GM06990 (cell line): Measurements from ENCODE around the gene TIMM17A.

ENCODE experiments used
- DNase-seq: peaks from one replicate; pipeline ENCODE4 v3.0.0-alpha.2; 2011; ENCODE audit not compliant: insufficient read length; ENCODE audit errors: extremely low read depth
- H3K27me3 ChIP-seq: replicated peaks from 2 replicates; pipeline ENCODE4 v1.6.0; 2011; ENCODE audit warnings: low read length; ENCODE audit not compliant: control insufficient read depth, insufficient read depth
- H3K36me3 ChIP-seq: 2 replicates; pipeline ENCODE4 v1.5.1; 2011; ENCODE audit warnings: low read length; ENCODE audit not compliant: control insufficient read depth, insufficient read depth
- H3K4me3 ChIP-seq: replicated peaks from 2 replicates; pipeline ENCODE4 v1.5.1; 2011; ENCODE audit warnings: low read depth, mild to moderate bottlenecking, control low read depth, low read length
- TF ChIP-seq, protein P1 (sequence below): IDR thresholded peaks from 2 replicates; pipeline ENCODE4 v1.5.1; 2011; ENCODE audit warnings: low read length, control low read depth, mild to moderate bottlenecking, inconsistent platforms; ENCODE audit not compliant: insufficient read depth, poor library complexity, severe bottlenecking

The TIMM17A gene

GRCh38 chr1:201941420-201942128 is 13.7 kb upstream of the TIMM17A start:
- TF ChIP-seq, protein P1, sequence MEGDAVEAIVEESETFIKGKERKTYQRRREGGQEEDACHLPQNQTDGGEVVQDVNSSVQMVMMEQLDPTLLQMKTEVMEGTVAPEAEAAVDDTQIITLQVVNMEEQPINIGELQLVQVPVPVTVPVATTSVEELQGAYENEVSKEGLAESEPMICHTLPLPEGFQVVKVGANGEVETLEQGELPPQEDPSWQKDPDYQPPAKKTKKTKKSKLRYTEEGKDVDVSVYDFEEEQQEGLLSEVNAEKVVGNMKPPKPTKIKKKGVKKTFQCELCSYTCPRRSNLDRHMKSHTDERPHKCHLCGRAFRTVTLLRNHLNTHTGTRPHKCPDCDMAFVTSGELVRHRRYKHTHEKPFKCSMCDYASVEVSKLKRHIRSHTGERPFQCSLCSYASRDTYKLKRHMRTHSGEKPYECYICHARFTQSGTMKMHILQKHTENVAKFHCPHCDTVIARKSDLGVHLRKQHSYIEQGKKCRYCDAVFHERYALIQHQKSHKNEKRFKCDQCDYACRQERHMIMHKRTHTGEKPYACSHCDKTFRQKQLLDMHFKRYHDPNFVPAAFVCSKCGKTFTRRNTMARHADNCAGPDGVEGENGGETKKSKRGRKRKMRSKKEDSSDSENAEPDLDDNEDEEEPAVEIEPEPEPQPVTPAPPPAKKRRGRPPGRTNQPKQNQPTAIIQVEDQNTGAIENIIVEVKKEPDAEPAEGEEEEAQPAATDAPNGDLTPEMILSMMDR = no peak
- Histone ChIP-seq H3K36me3 (no peaks in the 10 kb centered on the region), H3K27me3 (peaks cover 4% of the 10 kb centered on the region), H3K4me3 (no peak overlapping the region)
- no peak for DNase-seq

- Histone ChIP-seq H3K36me3 (no peaks in the 10 kb centered on the region), H3K27me3 (peaks cover 4% of the 10 kb centered on the region), H3K4me3 (no peak overlapping the region)
- TF ChIP-seq, protein P1 = no peak
- DNase-seq = no peak
Measured at GRCh38 chr1:201942129-201942495, 13.2 kb upstream of the TIMM17A start.

- H3K27me3 ChIP-seq = peaks cover 4% of the 10 kb centered on the region
- DNase-seq = no peak
- TF ChIP-seq, protein P1 = no peak
- no peaks in the 10 kb centered on the region for H3K36me3 ChIP-seq
- H3K4me3 ChIP-seq = no peak overlapping the region
Measured at GRCh38 chr1:201944002-201944401, 11.3 kb upstream of the TIMM17A start.

DNA sequence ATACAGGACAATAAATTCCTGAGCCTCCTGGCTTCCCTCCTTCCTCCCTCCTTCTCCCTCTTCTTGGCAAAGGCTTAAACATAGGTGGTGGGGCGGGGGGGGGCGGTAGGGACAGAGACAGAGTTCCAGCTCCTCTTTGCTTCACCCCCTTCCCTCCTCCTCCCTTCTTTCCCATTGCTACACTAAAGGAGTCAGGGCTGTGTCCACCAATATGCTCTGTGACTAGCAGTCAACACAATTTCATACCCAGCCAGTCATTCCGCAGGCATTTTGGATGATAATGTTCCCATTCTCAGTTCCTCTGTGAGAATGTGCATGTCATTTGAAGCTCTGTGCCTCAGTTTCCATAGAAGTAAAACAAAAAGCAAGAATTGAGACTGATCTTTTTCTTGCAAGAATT is 10.7 kb upstream of the TIMM17A start:
- DNase-seq = no peak
- Histone ChIP-seq H3K27me3 (peaks cover 4% of the 10 kb centered on the region), H3K4me3 (no peak overlapping the region), H3K36me3 (no peaks in the 10 kb centered on the region)
- TF ChIP-seq, protein P1 = no peak

DNA sequence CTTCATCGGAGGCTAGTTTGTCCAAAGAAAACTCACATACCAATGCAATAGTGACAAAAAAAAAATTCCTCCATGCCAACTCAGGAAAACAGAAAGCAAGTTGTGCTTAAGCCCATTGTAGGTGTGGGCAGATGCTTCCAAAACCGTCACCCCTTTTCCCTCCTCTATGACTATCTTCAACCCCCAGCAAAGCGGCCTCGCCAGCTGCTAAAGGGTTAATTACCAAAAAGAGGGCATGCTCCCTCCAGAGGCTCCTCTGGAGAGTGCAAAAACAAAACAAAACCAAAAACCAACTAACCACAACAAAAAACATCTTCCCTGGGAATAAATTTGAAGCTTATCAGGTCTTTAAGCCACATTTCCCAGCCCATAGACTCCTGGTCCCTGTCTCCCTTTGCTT is 10.1 kb upstream of the TIMM17A start:
- TF ChIP-seq, protein P1 = peak; percentile 27
- peaks cover 4% of the 10 kb centered on the region for H3K27me3 ChIP-seq
- no peak overlapping the region for H3K4me3 ChIP-seq
- H3K36me3 ChIP-seq = no peaks in the 10 kb centered on the region
- no peak for DNase-seq

- Histone ChIP-seq H3K4me3 (no peak overlapping the region), H3K27me3 (peaks cover 4% of the 10 kb centered on the region), H3K36me3 (no peaks in the 10 kb centered on the region)
- TF ChIP-seq, protein P1 = no peak
- DNase-seq = no peak
Measured at GRCh38 chr1:201945863-201946223, 9.5 kb upstream of the TIMM17A start.
